HG03103 (cell line): ENCODE measurements around the gene WDR82.

Experiments
- ATAC-seq: cut with Tn5 transposase; IDR thresholded peaks from one replicate; pipeline ENCODE4 v1.9.1; 2021; ENCODE audit warnings: low read depth; ENCODE audit not compliant: unreplicated experiment

The WDR82 gene

DNA sequence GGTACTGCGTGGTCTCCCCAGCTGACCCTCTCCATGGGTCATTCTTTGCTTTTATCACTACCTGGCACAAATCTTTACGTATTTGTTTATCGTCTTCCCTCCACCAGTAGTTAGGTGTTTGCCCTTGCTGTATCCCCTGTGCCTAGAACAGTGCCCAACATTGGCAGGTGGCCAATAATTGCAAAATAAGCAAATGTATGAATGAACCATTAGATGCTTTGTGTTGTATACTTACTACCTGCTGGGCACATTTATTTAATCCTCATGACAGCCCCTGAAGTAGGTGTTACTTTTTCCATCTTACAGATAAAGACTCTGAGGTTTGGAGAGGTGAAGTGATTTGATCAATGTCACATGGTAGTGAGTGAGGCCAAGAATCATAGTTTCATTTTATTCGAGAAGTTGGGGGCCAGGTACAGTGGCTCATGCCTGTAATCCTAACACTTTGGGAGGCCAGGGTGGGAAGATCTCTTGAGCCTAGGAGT, 37.5 kb downstream of the WDR82 start:
- ATAC-seq = no peak

DNA sequence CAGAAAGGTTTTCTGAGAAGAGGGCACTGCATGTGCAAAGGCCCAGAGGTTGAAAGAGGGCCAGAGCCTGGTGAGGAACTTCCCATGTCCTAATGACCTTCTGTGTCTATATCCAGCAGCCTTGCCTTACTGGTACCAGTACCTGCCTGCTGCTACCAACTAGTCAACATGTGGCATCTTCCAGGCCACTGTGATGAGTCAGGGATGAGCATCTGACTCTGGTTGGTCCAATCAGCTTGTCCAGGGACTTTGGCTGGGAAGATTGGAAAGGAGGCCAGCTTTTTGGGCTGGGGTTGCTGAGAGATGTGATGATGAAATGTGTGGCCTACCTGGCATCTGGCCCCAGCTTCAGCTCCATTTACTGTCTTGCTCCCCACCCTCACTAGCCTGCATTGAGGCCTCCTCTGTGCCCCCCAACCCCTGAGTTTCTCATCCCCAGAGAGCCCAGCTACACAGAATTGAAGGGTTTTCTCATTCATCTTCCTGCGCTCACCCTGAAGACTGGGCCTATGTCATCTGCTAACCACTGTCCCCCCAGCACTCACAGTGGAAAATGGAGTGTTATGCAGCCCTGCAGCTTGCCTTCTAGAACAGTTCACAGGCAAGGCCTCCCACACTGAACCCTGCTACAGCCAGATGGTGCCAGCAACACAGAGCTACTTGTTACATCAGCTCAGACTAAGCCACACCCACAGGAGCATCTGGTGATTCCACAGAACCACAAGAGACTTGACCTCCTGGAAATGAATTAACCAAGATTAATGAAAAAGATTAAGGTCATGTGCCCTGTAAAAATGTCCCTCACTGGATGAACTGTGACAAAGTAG, 38.2 kb downstream of the WDR82 start:
- no peak for ATAC-seq

DNA sequence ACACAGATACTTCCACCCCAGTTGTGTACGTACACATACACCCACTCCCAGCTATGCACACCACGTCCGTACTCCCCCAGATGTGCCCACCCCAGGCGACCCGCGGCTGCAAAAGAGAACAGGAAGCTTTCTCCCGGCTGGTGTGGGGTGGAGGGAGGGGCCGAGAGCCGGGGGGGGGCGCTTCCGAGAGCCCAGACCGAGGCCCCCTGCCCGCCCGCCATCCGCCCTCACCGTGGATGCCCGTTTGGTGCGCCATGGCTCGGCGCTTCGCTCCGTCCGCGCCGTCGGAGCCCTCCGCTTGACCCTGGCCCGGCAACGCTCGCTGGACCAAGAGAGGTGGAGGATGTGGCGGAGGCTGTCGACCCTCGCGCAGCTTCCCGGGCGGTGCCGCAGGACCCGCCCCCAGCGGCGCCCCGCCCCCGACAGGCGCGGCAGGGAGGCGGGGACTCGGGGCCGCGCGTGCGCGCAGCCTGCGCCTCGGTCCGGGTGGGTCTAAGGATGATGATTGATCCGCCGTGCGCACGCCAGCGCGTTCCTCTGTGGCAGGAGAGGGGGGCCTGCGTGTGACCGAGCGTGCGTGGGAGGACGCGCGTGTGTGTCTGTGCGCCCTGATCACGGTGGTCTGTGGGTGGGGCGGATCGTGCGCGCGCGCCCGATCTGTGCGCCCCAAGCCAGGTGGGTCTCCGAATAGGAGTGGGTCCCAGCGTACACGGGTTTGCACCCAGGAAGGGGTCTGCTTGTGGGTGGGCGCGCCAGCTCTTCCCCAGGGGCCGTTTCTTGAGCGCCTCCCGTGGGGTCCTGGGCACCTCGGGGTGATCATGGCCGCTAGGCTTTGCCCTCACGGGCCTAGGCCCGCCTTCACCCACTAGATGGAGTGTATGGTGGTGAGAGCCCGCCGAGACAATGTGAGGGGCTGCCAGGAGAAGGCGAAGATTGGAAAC, 39.4 kb downstream of the WDR82 start, which contains the start of gene TWF2:
TWF2 (minus strand) TSS at position 398 of the 941 bp plus-strand sequence; CDS start at position 256, 142 bp downstream.
- peak; percentile 50 for ATAC-seq

DNA sequence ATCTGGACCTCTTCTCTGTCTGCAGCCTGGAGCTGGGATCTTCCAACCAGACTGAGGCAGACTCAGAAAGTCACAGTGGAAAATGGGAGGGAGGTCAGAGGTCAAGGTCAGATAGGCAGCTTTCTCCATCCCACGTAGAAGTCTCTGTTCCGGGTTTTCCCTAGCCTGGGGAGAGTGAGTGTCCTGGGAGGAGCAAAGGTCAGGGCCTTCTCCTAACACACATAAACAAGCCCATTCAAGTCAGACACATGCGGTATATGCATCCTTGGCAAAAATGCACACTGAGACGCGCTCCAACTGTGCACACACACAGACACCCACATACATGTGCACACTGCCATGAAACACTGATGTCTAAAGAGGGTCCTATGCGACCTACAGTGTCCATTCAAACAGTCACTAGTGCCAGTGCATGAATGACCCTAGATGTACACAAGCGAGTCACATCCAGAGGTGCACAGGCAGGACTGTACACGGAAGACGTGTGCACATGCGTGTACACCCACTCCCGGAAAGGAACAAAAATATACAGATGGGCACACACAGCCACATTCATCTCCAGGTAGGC, 40.2 kb downstream of the WDR82 start:
- ATAC-seq = no peak

DNA sequence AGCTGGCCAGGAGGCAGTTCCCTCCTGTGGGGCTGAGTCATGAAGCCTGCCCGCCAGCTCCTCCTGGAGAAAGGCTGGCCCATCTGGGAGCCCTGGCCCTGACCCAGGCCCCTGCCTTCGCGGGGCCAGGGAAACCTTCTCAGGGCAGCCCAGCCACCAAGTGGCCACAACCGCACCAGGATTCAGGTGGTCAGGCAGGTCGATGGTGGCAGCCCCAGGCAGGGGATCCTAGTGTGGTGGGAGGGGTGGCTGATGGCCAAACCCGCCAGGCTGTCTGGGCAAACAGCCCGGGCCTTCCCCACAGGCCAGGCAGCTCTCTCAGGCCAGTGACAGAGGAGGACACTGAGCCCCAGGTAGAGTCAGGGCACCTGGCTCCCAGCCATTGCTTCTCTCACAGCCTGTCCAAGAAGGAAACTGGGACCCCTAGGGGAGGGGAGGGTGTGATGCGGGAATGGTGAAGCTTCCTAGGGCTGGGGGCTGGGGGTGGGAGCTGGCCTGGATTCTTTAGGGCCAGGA, 40.7 kb downstream of the WDR82 start:
- ATAC-seq = no peak

DNA sequence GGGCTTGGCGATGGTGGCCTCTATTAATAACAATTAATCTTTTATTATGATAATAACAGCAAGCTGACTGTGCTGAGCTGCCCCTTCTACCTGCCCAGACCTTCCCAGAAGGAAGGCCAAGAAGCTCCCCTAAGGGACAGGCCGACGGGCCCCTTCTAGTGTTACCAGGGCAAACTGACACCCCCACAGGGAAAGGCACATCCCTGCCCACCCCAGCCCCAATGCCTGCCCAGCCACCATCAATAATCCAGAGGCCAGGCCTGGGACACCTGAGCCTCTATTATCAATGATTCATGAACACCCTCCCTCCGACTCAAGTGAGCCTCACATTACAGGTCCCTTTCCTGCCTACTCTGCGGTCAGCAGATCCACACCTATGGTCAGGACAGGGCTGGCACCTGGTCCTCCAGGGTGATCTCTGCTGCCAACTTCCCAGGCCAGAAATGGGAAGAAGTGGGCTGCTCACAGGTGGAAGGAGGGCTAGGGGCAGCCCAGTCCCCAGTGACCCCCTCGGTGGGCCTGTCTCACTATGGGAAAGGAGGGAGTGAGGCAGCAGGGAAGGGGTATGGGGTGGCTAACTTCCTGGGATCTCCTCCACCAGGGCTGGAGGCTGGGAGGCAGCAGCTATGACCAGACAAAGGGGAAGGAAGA, 41.3 kb downstream of the WDR82 start:
- ATAC-seq = no peak

DNA sequence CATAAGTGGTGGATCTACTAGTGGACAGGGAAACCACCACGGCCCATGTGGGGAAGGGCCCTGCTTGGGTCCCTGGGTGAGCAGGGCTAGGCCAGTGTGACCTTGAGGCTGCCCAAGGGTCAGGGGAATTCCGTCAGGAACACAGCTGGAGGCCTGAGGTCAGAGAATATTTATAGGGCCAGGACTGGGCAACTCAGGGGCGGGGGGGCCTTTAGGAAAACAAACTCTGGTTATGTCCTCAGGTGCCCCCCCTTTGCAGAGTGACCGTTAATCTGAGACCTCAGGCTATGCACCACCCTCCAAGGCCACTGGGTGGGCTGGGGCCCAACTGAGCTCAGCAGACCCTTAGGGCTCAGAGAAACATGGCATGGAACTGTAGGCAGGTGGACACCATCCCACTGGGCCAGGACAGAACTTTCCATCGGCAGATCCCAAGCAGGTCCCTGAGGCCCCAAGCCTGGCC, 42.0 kb downstream of the WDR82 start:
- ATAC-seq = no peak

DNA sequence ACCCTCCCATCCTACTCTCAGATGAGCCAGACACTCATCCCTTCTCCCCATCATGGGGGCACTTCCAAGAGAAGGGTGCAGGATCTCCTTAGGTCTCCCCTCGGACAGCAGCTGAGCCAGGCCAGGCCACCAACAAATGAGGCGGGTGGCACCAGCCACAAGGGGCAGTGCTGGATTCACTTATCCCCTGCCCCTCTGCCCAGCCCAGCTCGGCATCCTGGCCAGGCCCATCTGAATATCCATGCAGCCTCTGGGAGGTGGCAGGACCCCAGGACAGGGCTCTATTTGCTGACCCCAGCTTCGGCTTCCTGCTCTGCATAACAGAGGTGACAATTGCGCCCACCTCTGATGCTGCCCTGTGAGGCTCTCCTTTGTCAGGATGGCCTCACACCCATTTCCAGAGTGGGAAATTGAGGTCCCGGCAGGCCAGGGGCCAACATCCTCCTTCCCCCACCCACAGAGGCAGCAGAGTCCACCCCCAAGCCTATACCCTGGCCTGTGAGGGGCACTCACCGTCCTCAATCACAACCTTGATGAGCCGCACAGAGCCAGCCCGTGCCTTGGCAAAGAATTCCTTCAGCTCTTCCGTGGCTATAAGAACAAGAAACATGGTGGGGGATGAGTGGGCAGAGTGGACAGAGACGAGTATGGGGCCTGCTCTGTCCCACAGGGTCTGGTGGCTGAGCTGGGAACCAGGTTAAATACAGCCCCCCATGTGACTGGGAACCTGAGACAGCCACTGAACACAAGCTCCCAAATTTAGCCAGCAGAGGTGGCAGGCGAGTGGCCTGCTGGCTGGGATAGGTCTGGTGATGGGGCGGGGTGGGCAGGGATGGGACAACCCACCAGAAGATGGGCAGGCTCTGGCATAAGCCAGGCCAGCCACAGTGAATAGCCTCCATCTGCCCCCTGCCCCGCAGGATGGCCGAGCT, 43.7 kb downstream of the WDR82 start:
- no peak for ATAC-seq

DNA sequence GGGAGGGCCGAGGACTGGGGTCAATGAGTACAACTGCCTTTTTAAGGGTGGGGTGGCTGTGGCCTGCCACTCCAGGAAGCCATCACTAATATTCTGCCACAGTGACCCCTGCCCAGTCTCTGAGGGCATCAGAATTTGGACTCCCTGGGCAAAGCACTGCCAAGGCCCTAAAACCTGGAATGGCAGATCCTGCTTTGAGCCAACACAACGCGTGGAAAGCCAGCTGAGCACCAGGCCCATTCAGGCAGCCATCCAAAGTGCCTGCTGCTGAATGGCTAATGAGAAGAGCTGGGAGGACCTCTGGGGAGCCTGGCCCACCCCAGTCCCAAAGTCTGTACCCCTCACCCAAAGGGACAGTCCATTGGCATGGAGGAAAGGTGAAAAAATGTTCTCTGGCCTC, 44.5 kb downstream of the WDR82 start:
- ATAC-seq = no peak

DNA sequence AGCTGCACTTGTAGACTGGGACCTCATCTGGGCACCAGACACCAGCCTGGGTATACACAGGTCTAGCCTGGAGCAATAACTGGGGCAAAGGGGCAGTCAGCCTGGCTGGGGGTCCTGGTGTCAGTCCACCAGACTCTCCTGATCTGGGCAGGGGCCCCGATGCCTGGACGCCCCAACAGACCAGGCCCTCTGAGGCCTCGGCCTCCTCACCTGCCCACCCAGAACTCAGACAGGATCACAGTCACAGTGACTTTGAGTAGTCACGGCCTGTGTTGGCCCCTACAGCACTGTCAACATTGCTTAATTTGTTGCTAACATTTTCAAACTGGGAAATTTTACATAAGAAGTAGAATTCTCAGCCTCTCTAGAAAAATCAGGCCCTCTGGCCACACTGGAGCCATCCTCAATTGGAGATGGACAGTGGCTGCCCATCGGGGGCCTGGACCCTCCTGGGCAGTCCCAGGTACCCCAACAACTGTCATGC, 45.3 kb downstream of the WDR82 start:
- ATAC-seq = no peak

DNA sequence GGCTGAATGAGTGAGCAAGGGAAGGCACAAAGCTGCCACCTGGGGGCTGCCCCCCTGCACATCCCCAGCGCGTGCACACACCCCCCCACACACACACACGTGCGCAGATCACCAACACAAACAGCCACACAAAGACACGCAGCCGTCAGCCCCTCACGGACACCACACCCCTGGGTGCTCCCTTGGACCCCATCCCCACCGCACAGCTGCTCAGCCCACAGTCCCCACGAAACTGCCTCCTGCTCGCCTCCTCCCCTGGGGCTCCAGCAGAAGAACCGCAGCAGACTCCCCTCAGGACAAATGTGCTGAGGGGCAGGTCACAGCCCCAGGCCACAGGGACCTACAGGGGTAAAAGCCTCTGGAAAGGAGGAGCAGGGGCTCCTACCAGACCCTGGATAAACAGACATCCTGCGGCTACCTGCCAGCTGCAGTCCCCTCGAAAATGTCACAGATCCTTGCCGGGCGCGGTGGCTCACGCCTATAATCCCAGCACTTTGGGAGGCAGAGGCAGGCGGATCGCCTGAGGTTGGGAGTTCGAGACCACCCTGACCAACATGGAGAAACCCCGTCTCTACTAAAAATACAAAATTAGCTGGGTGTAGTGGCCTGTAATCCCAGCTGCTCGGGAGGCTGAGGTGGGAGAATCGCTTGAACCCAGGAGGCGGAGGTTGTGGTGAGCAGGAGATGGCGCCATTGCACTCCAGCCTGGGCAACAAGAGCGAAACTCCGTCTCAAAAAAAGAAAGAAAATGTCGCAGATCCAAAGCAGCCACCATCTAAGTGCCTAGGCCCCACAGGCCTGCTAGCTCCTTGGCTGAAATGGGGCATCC, 46.0 kb downstream of the WDR82 start:
- ATAC-seq = no peak

DNA sequence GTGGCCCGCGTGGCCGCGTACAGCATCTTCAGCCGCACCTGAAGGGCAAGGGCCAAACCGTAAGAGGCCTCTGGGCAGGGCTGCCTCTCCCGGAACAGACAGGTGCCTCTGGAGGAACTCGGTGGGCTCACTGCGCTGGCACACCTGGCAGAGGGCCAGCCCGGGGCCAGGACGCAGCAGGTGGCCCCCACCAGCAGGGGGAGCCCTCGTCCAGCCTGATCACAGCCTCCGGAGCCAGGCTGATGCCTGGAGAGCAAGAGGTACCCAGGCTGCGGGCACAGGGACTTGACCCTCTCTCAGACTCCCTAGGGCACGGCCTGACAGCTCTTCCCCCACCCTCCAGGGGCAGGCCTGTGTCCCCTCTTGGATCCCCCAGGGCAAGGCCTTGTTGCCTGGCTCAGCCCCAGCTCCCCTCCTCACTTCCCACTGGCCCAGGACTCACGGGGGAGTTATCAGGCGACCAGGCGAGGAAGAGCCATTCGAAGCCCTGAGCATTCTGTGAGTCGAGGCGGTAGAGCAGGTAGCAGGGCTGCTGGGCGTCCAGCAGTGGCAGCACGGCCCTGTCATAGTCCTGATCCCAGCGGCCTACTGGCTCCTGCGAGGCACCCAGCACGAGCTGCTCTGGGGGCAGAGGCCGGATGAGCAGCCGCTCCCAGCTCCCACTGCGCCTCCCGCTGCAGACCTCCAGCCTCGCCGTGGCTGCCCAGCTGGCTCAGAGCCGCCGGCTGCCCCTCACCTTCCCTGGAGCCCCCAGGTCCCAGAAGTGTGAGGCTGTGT, 46.8 kb downstream of the WDR82 start:
- no peak for ATAC-seq

DNA sequence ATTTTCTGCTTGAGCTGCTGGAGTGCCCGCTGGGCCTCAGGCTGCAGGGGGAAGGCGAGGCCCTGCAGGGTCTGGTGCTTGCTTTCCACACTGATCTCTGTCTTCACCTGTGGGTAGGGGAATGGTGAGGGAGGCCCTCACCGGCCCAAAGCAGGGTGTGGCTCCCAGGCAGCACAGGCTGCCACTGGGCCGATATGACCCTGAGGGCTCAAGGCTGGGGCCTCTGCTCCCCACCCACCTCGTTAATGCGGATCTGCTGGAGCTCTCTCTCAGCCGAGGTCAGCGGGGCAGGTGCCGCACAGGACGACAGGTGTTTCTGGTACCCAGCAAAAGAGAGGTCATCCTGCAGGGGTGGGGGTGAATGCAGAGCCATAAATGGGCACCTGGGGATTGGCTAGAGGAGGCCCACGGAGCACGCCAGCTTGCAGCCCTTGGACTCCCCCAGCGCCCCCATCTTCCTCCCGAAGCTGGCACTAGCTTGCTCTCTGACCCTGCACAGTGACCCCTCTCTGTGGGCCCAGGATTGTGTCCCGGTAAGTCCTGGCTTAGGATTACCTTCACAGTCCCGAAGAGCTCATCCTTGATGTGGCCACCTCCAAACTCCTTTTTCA, 47.5 kb downstream of the WDR82 start:
- no peak for ATAC-seq

DNA sequence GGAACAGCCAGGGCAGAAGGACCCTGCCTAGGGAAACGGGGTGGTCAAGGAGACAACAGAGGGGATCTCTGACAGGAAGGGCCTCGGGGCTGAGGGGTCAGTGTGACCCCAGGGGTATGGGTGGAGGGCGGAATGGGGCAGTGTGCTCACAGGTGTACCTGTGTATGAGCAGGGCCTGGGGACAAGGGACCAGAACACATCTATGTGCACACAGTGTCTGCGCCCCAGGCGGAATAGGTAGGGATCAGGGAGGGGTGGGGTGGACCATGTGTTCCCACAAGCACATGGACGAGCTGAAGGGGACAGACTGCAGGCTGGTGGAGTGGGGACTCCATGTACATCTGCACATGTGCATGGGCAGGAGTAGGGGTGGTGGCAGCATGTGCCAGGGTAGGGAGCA, 48.0 kb downstream of the WDR82 start:
- no peak for ATAC-seq

DNA sequence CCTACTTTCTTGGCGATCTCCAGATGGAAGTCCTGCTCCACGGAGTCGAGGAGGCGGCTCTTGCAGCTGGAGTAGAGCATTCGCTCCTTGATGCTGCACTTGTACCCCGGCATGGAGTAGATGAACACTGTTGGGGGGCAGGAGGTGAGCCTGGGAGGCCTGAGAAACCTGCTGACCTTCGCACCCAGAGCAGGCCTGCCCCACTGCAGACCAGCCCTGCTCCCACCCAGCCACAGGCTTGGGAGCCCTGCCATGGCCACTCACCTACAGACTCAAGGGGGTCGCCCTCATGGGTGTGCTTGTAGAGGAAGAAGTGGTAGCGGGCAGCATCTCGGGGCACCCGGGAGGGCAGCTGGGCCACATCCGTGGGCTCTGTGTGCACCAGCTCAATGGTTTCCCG, 48.8 kb downstream of the WDR82 start:
- no peak for ATAC-seq

DNA sequence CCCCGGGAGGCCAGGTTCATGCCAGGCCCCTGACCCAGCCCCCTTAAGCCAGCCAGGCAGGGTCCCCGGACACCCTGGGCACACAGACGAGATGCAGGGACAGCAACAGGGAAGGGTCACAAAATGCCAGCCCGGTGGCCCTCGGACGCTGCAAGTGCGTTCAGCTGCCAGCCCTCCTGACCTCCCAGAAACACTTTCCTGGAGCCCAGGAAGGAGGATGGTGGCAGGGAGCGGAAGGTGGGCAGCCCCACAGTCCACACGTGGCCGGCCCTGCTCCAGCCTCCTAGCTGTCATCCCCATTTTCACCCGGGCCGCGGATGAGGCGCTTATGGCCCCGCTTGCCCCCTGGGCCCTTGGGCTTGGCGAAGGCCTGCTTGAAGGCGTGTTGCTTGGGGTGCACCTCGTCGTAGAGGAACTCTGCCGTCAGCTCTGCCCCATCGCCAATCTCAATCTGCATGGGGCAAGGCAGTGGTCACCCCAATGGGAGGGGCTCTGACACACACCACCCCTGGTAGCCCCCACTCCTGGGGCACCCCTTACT, 49.6 kb downstream of the WDR82 start:
- no peak for ATAC-seq

DNA sequence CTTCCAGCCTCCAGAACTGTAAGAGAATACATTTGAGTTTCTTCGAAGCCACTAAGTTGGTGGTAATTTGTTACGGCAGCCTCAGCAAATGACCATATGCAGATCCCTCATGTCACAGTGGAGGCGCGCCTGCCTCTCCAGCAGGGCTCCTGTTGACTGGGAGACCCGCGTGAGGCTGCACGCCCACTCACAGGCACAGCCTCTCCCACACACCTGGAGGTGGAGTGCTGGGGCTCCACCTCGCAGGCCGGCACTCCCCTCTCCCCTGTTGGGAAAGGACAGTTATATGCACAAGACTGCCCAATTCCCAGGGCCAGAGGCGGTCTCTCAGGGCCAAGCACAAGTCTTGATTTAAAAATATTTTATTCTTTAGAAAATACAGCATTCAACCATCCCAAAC, 50.2 kb downstream of the WDR82 start:
- ATAC-seq = no peak
